ENCODE data around the gene PRIMA1. TPM values are rescaled to one million over a fixed set of nuclear protein-coding genes. Genes with fewer than 3 reads are reported as not detected.

The PRIMA1 gene
- total RNA-seq, 3 donors from 2014 or later = 1.6 to 46.4 (median 3.0) TPM

DNA sequence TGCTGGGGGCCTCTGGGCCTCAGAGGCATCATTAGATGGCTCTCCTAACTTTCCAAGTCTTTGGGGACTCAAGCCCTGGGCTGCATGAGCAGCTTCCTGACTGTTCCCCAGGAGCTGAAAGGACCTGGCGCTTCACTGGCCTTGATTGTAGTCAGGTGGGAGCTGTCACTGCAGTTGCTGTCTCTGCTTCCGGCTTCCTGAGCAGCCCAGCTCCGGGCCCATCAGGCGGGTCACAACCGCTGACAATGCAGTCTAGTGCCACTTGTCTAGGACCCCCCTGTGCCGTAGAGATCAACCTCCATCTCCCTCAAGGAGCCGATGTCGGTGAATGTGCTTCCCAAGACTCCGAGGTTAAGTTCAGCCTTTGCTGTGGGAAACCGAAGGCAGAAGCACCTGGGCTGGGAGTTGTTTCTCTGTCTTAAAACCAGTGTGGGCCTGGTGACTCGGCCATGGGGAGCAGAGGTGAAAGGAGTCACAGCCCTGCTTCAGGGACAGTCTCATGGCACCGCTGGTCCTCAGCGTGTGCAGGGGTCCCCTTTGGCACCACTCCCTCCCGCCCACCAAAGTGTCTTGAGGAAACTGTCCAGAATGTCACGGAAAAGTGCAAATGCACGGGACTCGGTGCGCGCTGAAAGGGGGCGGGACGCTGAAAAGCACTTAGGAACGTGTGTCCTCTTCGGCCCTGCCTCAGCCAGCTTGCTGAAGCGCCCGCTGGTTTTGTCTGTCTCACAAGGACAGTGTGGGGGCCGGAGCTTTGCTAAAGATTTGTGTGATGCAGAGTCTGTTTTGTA is 44.8 kb downstream of the PRIMA1 start:
- H3K4me3 ChIP-seq = no peak overlapping the region
- H3K9me3 ChIP-seq = no peaks in the 10 kb centered on the region
- DNase-seq (no peak), ATAC-seq (no peak)
- TF ChIP-seq, protein P1, sequence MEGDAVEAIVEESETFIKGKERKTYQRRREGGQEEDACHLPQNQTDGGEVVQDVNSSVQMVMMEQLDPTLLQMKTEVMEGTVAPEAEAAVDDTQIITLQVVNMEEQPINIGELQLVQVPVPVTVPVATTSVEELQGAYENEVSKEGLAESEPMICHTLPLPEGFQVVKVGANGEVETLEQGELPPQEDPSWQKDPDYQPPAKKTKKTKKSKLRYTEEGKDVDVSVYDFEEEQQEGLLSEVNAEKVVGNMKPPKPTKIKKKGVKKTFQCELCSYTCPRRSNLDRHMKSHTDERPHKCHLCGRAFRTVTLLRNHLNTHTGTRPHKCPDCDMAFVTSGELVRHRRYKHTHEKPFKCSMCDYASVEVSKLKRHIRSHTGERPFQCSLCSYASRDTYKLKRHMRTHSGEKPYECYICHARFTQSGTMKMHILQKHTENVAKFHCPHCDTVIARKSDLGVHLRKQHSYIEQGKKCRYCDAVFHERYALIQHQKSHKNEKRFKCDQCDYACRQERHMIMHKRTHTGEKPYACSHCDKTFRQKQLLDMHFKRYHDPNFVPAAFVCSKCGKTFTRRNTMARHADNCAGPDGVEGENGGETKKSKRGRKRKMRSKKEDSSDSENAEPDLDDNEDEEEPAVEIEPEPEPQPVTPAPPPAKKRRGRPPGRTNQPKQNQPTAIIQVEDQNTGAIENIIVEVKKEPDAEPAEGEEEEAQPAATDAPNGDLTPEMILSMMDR (IDR thresholded peaks at IDR 0.05) = no peak
- H3K36me3 ChIP-seq (ENCODE audit: low read depth) = no peaks in the 10 kb centered on the region
- intact Hi-C loops (cut with DNase I, micrococcal nuclease) = no loop called here
- H3K4me1 ChIP-seq (ENCODE audit: low read depth) = no peaks in the 10 kb centered on the region

DNA sequence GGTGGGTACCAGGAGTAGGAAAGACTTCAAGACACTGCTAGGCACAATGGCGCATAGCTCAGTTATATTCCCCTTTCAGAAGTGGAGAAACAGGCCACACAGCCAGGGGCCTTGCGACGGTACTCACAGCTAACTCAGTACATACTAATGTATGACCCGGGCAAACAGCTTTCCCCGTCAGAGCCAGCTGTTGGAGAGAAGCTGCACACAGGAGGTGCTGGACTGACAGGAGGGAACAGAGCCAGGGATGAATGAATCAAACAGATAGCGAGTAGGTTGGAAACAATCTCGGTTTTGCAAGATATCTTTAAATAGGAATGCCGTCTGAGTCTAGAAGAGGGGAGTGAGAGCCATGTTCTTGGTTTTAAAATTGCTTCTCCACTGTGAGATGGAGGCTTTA is 45.5 kb downstream of the PRIMA1 start:
- Histone ChIP-seq H3K4me3 (no peak overlapping the region), H3K4me1 (ENCODE audit: low read depth) (no peaks in the 10 kb centered on the region), H3K36me3 (ENCODE audit: low read depth) (no peaks in the 10 kb centered on the region), H3K9me3 (no peaks in the 10 kb centered on the region)
- ATAC-seq (no peak), DNase-seq (no peak)
- intact Hi-C loops (cut with DNase I, micrococcal nuclease) = no loop called here
- TF ChIP-seq, protein P1 (IDR thresholded peaks at IDR 0.05) = no peak

DNA sequence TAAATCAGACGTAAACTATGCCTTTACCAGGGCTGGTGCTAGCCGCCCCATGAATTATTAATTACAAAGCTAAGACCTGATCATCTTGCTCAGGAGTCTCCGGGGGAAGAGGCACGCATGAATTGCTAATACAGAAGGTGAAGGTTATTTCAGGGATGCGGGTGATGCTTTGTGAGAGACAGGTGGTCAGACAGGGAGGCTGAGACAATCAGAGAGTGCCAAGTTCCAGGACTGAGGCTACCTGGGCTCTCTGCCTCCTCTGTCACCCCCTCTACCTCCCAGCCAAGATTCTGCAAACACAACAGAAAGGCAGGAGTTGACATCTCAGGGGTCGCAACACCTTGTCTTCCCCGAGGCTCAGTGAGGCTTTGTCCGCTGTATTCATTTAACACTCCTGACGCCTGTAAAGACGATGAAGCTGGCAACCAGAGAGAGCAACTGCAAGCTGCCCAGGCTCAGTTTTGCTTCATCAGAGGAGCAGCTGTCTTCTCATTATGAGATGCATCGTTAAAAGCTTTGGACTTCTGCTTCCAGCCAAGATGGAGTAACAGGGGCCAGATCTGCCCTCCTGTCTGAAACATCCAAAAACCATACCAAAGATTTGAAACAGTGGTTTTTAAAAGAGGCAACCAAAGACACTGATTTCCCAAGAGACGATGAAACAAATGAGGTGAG is 46.6 kb downstream of the PRIMA1 start:
- ATAC-seq (no peak), DNase-seq (no peak)
- no peaks in the 10 kb centered on the region for H3K4me1 ChIP-seq (ENCODE audit: low read depth)
- TF ChIP-seq, protein P1 (IDR thresholded peaks at IDR 0.05) = no peak
- no peaks in the 10 kb centered on the region for H3K36me3 ChIP-seq (ENCODE audit: low read depth)
- no peaks in the 10 kb centered on the region for H3K9me3 ChIP-seq
- intact Hi-C loops (cut with DNase I, micrococcal nuclease) = no loop called here
- H3K4me3 ChIP-seq = no peak overlapping the region

DNA sequence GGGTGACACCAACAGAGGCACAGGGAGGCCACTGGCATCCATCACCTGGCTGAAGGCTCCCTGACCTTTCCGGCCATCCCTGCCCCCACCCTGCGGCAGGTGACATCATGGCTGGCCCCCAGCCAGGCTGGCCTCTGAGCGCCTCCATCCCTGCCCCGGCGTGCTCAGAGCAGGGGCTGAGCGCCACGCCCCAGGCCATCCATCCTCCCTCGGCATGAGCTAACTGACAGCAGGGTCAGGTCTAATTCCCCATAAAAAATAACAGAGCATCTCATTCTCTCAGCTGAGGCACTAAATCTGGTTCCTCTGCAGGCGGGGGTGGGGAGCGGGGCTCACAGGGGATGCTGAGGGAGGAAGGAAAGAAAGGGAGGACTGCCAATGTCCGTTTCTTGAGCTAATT is 50.7 kb downstream of the PRIMA1 start:
- Histone ChIP-seq H3K9me3 (no peaks in the 10 kb centered on the region), H3K4me3 (no peak overlapping the region), H3K4me1 (ENCODE audit: low read depth) (no peaks in the 10 kb centered on the region), H3K36me3 (ENCODE audit: low read depth) (no peaks in the 10 kb centered on the region)
- DNase-seq = no peak
- intact Hi-C loops (cut with DNase I, micrococcal nuclease) = no loop called here
- TF ChIP-seq, protein P1 (IDR thresholded peaks at IDR 0.05) = no peak
- no peak for ATAC-seq

DNA sequence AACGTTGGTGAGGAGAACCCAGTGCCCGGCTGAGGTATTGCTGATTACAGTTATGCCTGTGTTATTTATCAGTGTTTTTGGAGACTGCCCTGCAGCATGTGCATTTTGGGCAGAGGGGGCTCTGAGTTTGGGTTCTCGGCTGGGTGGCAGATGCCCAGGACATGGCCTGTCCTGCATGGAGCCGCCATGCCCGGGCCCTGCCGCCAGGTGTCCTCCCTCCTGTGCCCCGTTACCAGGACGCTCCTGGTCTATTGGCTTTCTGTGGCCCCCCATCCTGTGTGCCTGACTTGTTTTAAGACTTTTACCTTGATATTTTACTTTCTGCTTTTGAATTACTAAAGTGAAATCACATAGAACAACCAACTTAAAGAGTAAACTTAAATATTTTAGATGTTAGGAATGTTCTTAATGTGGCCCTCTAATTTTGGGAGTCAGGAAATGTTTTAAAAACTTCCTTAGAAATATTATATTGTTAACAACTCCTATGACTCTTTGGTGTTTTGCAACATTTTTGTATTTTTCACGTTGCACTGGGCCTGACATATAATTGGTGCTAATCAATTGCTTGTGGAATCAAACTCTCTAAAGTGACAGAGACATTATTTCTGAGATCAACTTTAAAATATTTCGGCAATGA is 51.8 kb downstream of the PRIMA1 start:
- H3K4me1 ChIP-seq (ENCODE audit: low read depth) = no peaks in the 10 kb centered on the region
- H3K9me3 ChIP-seq = no peaks in the 10 kb centered on the region
- DNase-seq (no peak), ATAC-seq (no peak)
- intact Hi-C loops (cut with DNase I, micrococcal nuclease) = no loop called here
- no peaks in the 10 kb centered on the region for H3K36me3 ChIP-seq (ENCODE audit: low read depth)
- no peak overlapping the region for H3K4me3 ChIP-seq
- TF ChIP-seq, protein P1 (IDR thresholded peaks at IDR 0.05) = no peak

All from mucosa of descending colon (tissue), 3 donors.